Esophagus muscularis mucosa (tissue), 4 donors: ENCODE data around the gene ERGIC1. TPM values are rescaled to one million over a fixed set of nuclear protein-coding genes. Genes with fewer than 3 reads are reported as not detected.

Experiments
- DNase-seq: peaks from one replicate; pipeline ENCODE4 v3.0.0-alpha.2; 2017; ENCODE audit errors: extremely low spot score
- H3K27ac ChIP-seq, 4 donors: fragments of 200-600 bp; sonication (generic); replicated peaks in 1 of 4; 1 replicate in 3 of 4; 2 replicates in 1 of 4; pipeline ENCODE4 v1.5.1; 2016 to 2019; ENCODE audit warnings: mild to moderate bottlenecking in 1 of 4
- H3K27me3 ChIP-seq, 4 donors: fragments of 200-600 bp; sonication (generic); one replicate each; pipeline versions ENCODE4 v1.5.1 to v1.6.0; 2016 to 2019
- H3K36me3 ChIP-seq, 4 donors: fragments of 200-600 bp; sonication (generic); one replicate each; pipeline ENCODE4 v1.5.1; 2016 to 2019
- H3K4me1 ChIP-seq, 4 donors: fragments of 200-600 bp; sonication (generic); one replicate each; pipeline ENCODE4 v1.5.1; 2016 to 2019
- H3K4me3 ChIP-seq, 4 donors: fragments of 200-600 bp; sonication (generic); 1 replicate in 2 of 4; 2 replicates in 2 of 4; pipeline ENCODE4 v1.5.1; 2016 to 2019; ENCODE audit warnings: mild to moderate bottlenecking in 4 of 4, moderate library complexity in 1 of 4
- H3K9me3 ChIP-seq, 4 donors: fragments of 200-600 bp; sonication (generic); 1 replicate in 3 of 4; 2 replicates in 1 of 4; pipeline ENCODE4 v1.5.1; 2016 to 2019
- EP300 ChIP-seq: sonication (generic); formaldehyde crosslinking; IDR thresholded peaks from one replicate; pipeline ENCODE4 v1.6.1; 2017; ENCODE audit warnings: antibody characterized with exemption
- POLR2A ChIP-seq: fragments of 450-650 bp; IDR thresholded peaks from one replicate; pipeline ENCODE4 v1.6.1; 2017; ENCODE audit warnings: antibody characterized with exemption, moderate library complexity, mild to moderate bottlenecking, low read depth
- POLR2AphosphoS5 ChIP-seq, 2 donors: sonication (generic); formaldehyde crosslinking; IDR thresholded peaks; one replicate each; pipeline ENCODE4 v1.6.1; 2017; ENCODE audit warnings: antibody characterized with exemption in 2 of 2
- WGBS: methylation state at CpG from one replicate; pipeline ENCODE4 v1.1.5; 2018; 5-methylcytosine and 5-hydroxymethylcytosine counted together
- intact Hi-C: fragments of 100-400 bp; cut with DNase I; formaldehyde crosslinking; loops from one replicate; pipeline ENCODE4 v1.15.1; 2023
- total RNA-seq, 4 donors: library from RNA; depleted of rRNA; stranded (reverse); fragments of >200 nt; gene quantifications; one replicate each; pipeline versions ENCODE4 v1.1.0 to v1.2.1, GENCODE V29; 2016
- TF ChIP-seq, protein P1 (sequence below), 3 experiments: fragments of 200-600 bp in 2 of 3; fragments of 450-650 bp in 1 of 3; sonication (generic) in 2 of 3; IDR thresholded peaks; one replicate each; pipeline ENCODE4 v1.5.1; 2017 to 2019; ENCODE audit warnings: antibody characterized with exemption in 3 of 3, mild to moderate bottlenecking in 2 of 3, moderate library complexity in 1 of 3

Gene ERGIC1
- total RNA-seq, 4 donors from 2014 or later, result 105 to 161 (median 145) TPM

DNA sequence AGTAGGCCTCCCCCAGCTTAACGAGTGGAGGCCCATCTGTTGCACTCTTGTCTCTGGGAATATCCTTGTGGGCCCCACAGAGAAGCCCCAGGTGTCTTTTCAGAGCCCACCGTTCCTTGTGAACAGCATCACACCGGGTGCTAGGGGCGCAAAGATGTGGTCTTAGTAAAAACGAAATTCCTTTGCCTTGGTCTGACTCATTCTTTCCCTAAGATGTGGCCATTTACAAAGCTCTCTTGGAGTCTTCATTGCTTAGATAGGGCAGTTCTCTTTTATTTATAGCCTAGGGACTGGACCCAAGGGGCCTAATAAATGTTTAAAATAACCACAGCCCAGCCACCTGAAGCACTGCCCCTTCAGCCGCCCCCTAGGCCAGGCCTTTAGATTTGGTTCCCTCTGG, 72.4 kb downstream of the ERGIC1 start:
- 58% methylated on average over 6 of the region's 6 CpGs for WGBS
- Histone ChIP-seq H3K4me1 (peaks cover 53 to 75% (median 70%) of the 10 kb centered on the region in 4 donors), H3K27ac (peak overlapping the region; percentile 90 to 99 (median 96)), H3K4me3 (no peak overlapping the region), H3K9me3 (no peaks in the 10 kb centered on the region), H3K36me3 (peaks cover 0 to 17% (median 6%) of the 10 kb centered on the region in 4 donors), H3K27me3 (no peaks in the 10 kb centered on the region)
- DNase-seq, result no peak
- intact Hi-C loops, result no loop called here
- TF ChIP-seq EP300, result no peak
- peak in 1 of 2 donors; percentile 55 for TF ChIP-seq POLR2AphosphoS5 (IDR thresholded peaks at IDR 0.05)

DNA sequence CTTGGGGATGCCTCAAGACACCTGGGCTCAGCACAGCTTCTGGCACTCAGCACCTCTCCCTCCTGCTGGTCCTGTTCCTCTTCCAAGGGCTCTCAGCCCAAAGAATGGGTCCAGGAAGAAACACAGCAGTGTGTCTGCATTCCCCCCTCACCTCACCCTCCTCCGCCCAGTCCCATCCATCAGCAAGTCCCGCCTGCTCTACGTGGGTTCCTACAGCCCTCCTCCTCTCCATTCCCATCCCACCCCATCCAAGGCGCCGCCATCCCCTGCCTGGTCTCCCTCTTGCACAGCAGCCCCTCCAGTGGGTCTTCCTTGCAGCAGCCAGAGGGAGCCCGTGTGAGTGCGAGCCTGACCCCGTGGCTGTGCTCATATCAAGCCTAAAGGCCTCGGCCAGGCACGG, 72.8 kb downstream of the ERGIC1 start:
- no peak for DNase-seq
- intact Hi-C loops, result no loop called here
- WGBS, result 89% methylated on average over 5 of the region's 10 CpGs

DNA sequence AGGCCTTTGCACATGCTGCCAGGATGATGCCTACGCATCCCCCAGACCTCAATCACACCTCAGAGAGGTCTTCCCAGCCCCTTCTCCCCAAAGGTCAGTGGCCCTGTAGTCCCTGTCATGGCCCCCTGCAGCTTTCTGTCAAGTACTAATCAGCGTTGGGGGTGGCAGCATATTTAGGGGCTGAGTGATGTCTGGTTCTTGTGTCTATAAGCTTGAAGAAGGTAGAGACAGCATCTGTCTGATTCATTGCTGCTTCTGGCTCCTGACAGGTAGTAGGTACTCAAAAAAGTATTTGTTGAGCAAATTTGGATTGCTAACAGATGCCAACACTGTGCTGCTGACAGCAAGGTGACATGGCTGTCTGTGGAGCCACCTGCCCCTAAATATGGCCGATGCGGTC, 73.6 kb downstream of the ERGIC1 start:
- H3K27ac ChIP-seq, result peak overlapping the region; percentile 90 to 99 (median 96)
- peaks cover 50 to 73% (median 67%) of the 10 kb centered on the region in 4 donors for H3K4me1 ChIP-seq
- no peaks in the 10 kb centered on the region for H3K27me3 ChIP-seq
- intact Hi-C loops, result no loop called here
- H3K9me3 ChIP-seq, result no peaks in the 10 kb centered on the region
- H3K36me3 ChIP-seq, result peaks cover 0 to 25% (median 6%) of the 10 kb centered on the region in 4 donors
- WGBS, result 90% methylated on average over 4 of the region's 4 CpGs
- TF ChIP-seq POLR2AphosphoS5 (IDR thresholded peaks at IDR 0.05), result no peak
- no peak for TF ChIP-seq POLR2A
- TF ChIP-seq EP300, result no peak
- TF ChIP-seq, protein P1, sequence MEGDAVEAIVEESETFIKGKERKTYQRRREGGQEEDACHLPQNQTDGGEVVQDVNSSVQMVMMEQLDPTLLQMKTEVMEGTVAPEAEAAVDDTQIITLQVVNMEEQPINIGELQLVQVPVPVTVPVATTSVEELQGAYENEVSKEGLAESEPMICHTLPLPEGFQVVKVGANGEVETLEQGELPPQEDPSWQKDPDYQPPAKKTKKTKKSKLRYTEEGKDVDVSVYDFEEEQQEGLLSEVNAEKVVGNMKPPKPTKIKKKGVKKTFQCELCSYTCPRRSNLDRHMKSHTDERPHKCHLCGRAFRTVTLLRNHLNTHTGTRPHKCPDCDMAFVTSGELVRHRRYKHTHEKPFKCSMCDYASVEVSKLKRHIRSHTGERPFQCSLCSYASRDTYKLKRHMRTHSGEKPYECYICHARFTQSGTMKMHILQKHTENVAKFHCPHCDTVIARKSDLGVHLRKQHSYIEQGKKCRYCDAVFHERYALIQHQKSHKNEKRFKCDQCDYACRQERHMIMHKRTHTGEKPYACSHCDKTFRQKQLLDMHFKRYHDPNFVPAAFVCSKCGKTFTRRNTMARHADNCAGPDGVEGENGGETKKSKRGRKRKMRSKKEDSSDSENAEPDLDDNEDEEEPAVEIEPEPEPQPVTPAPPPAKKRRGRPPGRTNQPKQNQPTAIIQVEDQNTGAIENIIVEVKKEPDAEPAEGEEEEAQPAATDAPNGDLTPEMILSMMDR (IDR thresholded peaks at IDR 0.05), result no peak
- no peak overlapping the region for H3K4me3 ChIP-seq
- no peak for DNase-seq

More for the DNA sequence above, 72.8 kb downstream of the ERGIC1 start:
- H3K27ac ChIP-seq, result peak overlapping the region; percentile 90 to 99 (median 96)
- H3K36me3 ChIP-seq, result peaks cover 0 to 17% (median 6%) of the 10 kb centered on the region in 4 donors
- TF ChIP-seq, protein P1 (IDR thresholded peaks at IDR 0.05), result no peak
- TF ChIP-seq POLR2AphosphoS5 (IDR thresholded peaks at IDR 0.05), result peak in 1 of 2 donors; percentile 25
- H3K9me3 ChIP-seq, result no peaks in the 10 kb centered on the region
- no peaks in the 10 kb centered on the region for H3K27me3 ChIP-seq
- H3K4me3 ChIP-seq, result no peak overlapping the region
- peaks cover 52 to 75% (median 70%) of the 10 kb centered on the region in 4 donors for H3K4me1 ChIP-seq

DNA sequence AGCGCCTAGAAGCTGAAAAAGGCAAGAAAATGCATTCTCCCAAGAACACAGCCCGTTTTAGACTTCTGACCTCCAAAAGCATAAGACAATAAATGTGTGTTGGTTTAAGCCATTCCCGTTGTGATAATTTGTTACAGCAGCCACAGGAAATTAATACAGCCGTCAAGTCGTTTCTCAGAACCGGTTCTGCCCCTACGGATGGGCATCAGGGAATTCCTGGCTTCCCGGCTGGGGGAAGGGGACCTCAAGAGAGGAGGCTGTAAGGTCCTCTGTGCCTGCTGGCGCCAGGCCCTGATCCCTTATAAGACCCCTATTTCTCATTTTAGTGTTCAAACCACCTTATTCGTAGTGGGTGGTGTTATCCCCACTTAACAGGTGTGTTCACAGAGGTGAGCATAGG, 74.6 kb downstream of the ERGIC1 start:
- intact Hi-C loops, result no loop called here
- DNase-seq, result no peak
- Histone ChIP-seq H3K4me3 (no peak overlapping the region), H3K36me3 (peaks cover 7 to 35% (median 14%) of the 10 kb centered on the region in 4 donors), H3K27ac (peak overlapping the region; percentile 57 to 97 (median 73)), H3K9me3 (no peaks in the 10 kb centered on the region), H3K4me1 (peaks cover 45 to 63% (median 57%) of the 10 kb centered on the region in 4 donors), H3K27me3 (no peaks in the 10 kb centered on the region)
- no peak for TF ChIP-seq POLR2AphosphoS5 (IDR thresholded peaks at IDR 0.05)
- TF ChIP-seq, protein P1 (IDR thresholded peaks at IDR 0.05), result no peak
- TF ChIP-seq EP300, result no peak
- no peak for TF ChIP-seq POLR2A
- WGBS, result 83% methylated on average over 8 of the region's 10 CpGs

DNA sequence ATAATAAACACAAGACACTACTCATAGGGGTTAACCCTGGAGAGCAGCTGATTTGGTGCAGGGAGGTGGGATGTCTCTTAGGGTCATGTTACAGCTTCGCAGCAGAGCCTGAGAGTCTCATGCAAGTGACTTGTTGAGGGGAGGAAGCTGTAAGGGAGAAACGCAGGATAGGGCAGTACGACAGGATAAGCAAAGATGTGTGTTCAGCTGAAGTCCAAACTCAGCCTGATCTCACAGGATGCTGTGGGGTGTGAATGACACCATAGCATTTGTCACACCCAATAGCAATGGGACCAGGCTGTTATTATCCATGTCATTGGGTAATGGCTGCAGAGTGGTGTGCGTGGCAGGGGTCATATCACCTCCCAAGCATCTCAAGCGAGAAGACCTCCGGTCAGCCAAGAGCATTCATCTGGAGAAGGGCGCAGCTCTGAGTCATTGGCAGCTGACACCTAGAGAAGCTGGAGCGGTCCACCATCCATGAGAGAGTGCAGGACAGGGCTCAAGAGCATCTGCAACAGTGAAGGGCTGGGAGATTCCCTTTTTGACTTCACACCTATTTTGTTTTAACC, 76.0 kb downstream of the ERGIC1 start:
- TF ChIP-seq, protein P1 (IDR thresholded peaks at IDR 0.05), result no peak
- TF ChIP-seq EP300 (no peak), POLR2AphosphoS5 (IDR thresholded peaks at IDR 0.05) (peak in 1 of 2 donors; percentile 18), POLR2A (no peak)
- no peaks in the 10 kb centered on the region for H3K9me3 ChIP-seq
- H3K4me1 ChIP-seq, result peaks cover 31 to 49% (median 43%) of the 10 kb centered on the region in 4 donors
- peak overlapping the region; percentile 73 to 97 (median 80) for H3K27ac ChIP-seq
- 79% methylated on average over 8 of the region's 8 CpGs for WGBS
- intact Hi-C loops, result no loop called here
- H3K27me3 ChIP-seq, result no peaks in the 10 kb centered on the region
- H3K36me3 ChIP-seq, result peaks cover 11 to 47% (median 25%) of the 10 kb centered on the region in 4 donors
- no peak overlapping the region for H3K4me3 ChIP-seq
- no peak for DNase-seq
